NCI-H460 (cell line): ENCODE data around the gene SIPA1L3. TPM values are rescaled to one million over a fixed set of nuclear protein-coding genes. Genes with fewer than 3 reads are reported as not detected.

ENCODE experiments used
- DNase-seq: peaks from one replicate; pipeline ENCODE4 v3.0.0-alpha.2; 2016; ENCODE audit warnings: low read depth; ENCODE audit errors: extremely low read depth
- small RNA-seq, 2 experiments: library from RNA; depleted of rRNA; stranded (forward); fragments of <200 nt; gene quantifications; one replicate each; pipeline ENCODE3, GENCODE V24; 2014
- total RNA-seq: library from RNA; depleted of rRNA; stranded (reverse); fragments of >200 nt; shearing (Covaris generic); gene quantifications from 2 replicates; pipeline ENCODE4 v1.2.3, GENCODE V29; 2014; rRNA removed

Gene SIPA1L3
- total RNA-seq, 1 experiment from 2014 or later: 3.4 TPM

GRCh38 chr19:38250821-38251563 is 344.0 kb downstream of the SIPA1L3 start:
- DNase-seq: no peak

GRCh38 chr19:38251564-38252051 is 344.6 kb downstream of the SIPA1L3 start:
- DNase-seq: no peak

GRCh38 chr19:38252385-38252784 is 345.4 kb downstream of the SIPA1L3 start:
- DNase-seq: no peak

GRCh38 chr19:38252941-38253691 is 346.1 kb downstream of the SIPA1L3 start:
- DNase-seq: no peak

GRCh38 chr19:38253788-38254187 is 346.8 kb downstream of the SIPA1L3 start:
- DNase-seq: no peak

- no peak for DNase-seq
Measured at GRCh38 chr19:38255383-38256014, 348.5 kb downstream of the SIPA1L3 start.

Small RNA genes within 50 kb of the gene (small RNA-seq; reads per million reads assigned to genes)
- gene RN7SL663P: 0 to 0.06 reads per million in 2 experiments

Other genes starting within 250 kb of the SIPA1L3 start
- gene ZNF607, start 187.4 kb upstream of the SIPA1L3 start, total RNA-seq: 3.6 and 4.2 TPM in 2 replicates
- 4.1 and 4.4 TPM in 2 replicates for gene ZNF573, start 127.6 kb upstream of the SIPA1L3 start, total RNA-seq
- not detected in 2 replicates for gene WDR87, start 614 bp upstream of the SIPA1L3 start, total RNA-seq